H9 (cell line): ENCODE measurements around the gene CHDH. TPM values are rescaled to one million over a fixed set of nuclear protein-coding genes. Genes with fewer than 3 reads are reported as not detected.

Source experiments
- DNase-seq: peaks from one replicate; pipeline ENCODE4 v3.0.0-alpha.2; 2017
- H2AFZ ChIP-seq: one replicate; pipeline ENCODE4 v1.6.1; 2013; ENCODE audit warnings: mild to moderate bottlenecking, low read length, control low read depth, moderate library complexity
- H2AK5ac ChIP-seq: 2 replicates; pipeline ENCODE4 v1.6.1; 2013; ENCODE audit warnings: low read length, control low read depth, mixed read lengths; ENCODE audit not compliant: insufficient read length
- H2BK120ac ChIP-seq: one replicate; pipeline ENCODE4 v1.6.1; 2013; ENCODE audit warnings: low read depth, mild to moderate bottlenecking, low read length, control low read depth, inconsistent platforms; ENCODE audit not compliant: poor library complexity, severe bottlenecking
- H2BK12ac ChIP-seq: 2 replicates; pipeline ENCODE4 v1.6.1; 2013; ENCODE audit warnings: low read length, control low read depth, mixed read lengths, low read depth; ENCODE audit not compliant: insufficient read length
- H2BK15ac ChIP-seq: 2 replicates; pipeline ENCODE4 v1.6.1; 2013; ENCODE audit warnings: low read depth, low read length, control low read depth
- H2BK20ac ChIP-seq: one replicate; pipeline ENCODE4 v1.6.1; 2013; ENCODE audit warnings: low read depth, mild to moderate bottlenecking, low read length, control low read depth, inconsistent platforms; ENCODE audit not compliant: poor library complexity, severe bottlenecking
- H2BK5ac ChIP-seq: 2 replicates; pipeline ENCODE4 v1.6.1; 2013; ENCODE audit warnings: low read length, control low read depth, mixed read lengths; ENCODE audit not compliant: insufficient read length
- H3K14ac ChIP-seq: 2 replicates; pipeline ENCODE4 v1.6.1; 2013; ENCODE audit warnings: low read length, control low read depth; ENCODE audit not compliant: insufficient read depth
- H3K18ac ChIP-seq: 2 replicates; pipeline ENCODE4 v1.6.1; 2013; ENCODE audit warnings: low read depth, mild to moderate bottlenecking, mixed read lengths, low read length, control low read depth; ENCODE audit not compliant: insufficient read length
- H3K23ac ChIP-seq: 2 replicates; pipeline ENCODE4 v1.6.1; 2013; ENCODE audit warnings: low read length, control low read depth, mixed read lengths, low read depth; ENCODE audit not compliant: insufficient read length
- H3K23me2 ChIP-seq: 2 replicates; pipeline ENCODE4 v1.6.1; 2013; ENCODE audit warnings: low read depth, mild to moderate bottlenecking, mixed read lengths, low read length, control low read depth; ENCODE audit not compliant: insufficient read length, poor library complexity, severe bottlenecking
- H3K27ac ChIP-seq: 2 replicates; pipeline ENCODE4 v1.5.1; 2013; ENCODE audit warnings: low read length, control low read depth, mixed read lengths, low read depth; ENCODE audit not compliant: insufficient read length
- H3K27me3 ChIP-seq: 2 replicates; pipeline ENCODE4 v1.6.1; 2013; ENCODE audit warnings: low read length, control low read depth, inconsistent platforms; ENCODE audit not compliant: insufficient read depth
- H3K4ac ChIP-seq: 2 replicates; pipeline ENCODE4 v1.6.1; 2013; ENCODE audit warnings: low read depth, mild to moderate bottlenecking, control low read depth, inconsistent platforms, low read length, moderate library complexity
- H3K4me1 ChIP-seq: 2 replicates; pipeline ENCODE4 v1.6.1; 2013; ENCODE audit warnings: low read length, control low read depth, inconsistent platforms; ENCODE audit not compliant: insufficient read depth
- H3K4me2 ChIP-seq: 2 replicates; pipeline ENCODE4 v1.6.1; 2013; ENCODE audit warnings: low read length, control low read depth, mixed read lengths; ENCODE audit not compliant: insufficient read length, insufficient read depth
- H3K56ac ChIP-seq: 2 replicates; pipeline ENCODE4 v1.6.1; 2013; ENCODE audit warnings: low read depth, mild to moderate bottlenecking, mixed read lengths, low read length, control low read depth; ENCODE audit not compliant: insufficient read length
- H3K79me1 ChIP-seq: 2 replicates; pipeline ENCODE4 v1.6.1; 2013; ENCODE audit warnings: low read depth, mild to moderate bottlenecking, moderate library complexity, low read length, control low read depth, inconsistent platforms; ENCODE audit not compliant: insufficient read depth, poor library complexity, severe bottlenecking
- H3K79me2 ChIP-seq: 2 replicates; pipeline ENCODE4 v1.6.1; 2013; ENCODE audit warnings: low read length, control low read depth, inconsistent platforms; ENCODE audit not compliant: insufficient read depth
- H3K9ac ChIP-seq: 2 replicates; pipeline ENCODE4 v1.6.1; 2013; ENCODE audit warnings: low read length, control low read depth, mixed read lengths; ENCODE audit not compliant: insufficient read length; ENCODE audit errors: extremely low read depth
- H3K9me3 ChIP-seq: one replicate; pipeline ENCODE4 v1.6.1; 2013; ENCODE audit warnings: low read depth, low read length, inconsistent platforms; ENCODE audit not compliant: control insufficient read depth
- H3T11ph ChIP-seq: one replicate; pipeline ENCODE4 v1.6.1; 2013; ENCODE audit warnings: mild to moderate bottlenecking, low read length, control low read depth, inconsistent platforms
- H4K20me1 ChIP-seq: one replicate; pipeline ENCODE4 v1.6.1; 2013; ENCODE audit not compliant: control insufficient read depth, insufficient read length, insufficient read depth
- H4K5ac ChIP-seq: 2 replicates; pipeline ENCODE4 v1.6.1; 2013; ENCODE audit warnings: low read depth, mild to moderate bottlenecking, mixed read lengths, low read length, control low read depth; ENCODE audit not compliant: insufficient read length
- H4K8ac ChIP-seq: replicated peaks from 2 replicates; pipeline ENCODE4 v1.6.1; 2013; ENCODE audit warnings: low read length, control low read depth, mixed read lengths, low read depth; ENCODE audit not compliant: insufficient read length
- H4K91ac ChIP-seq: 2 replicates; pipeline ENCODE4 v1.6.1; 2013; ENCODE audit warnings: low read depth, mild to moderate bottlenecking, moderate library complexity, mixed read lengths, low read length, control low read depth; ENCODE audit not compliant: insufficient read length
- H3K27ac Mint-ChIP-seq, 3 experiments: 2 replicates in 2 of 3; 3 replicates in 1 of 3; pipeline ENCODE4 v1.8.0; 2020 to 2021; ENCODE audit warnings: mixed read lengths in 3 of 3, mild to moderate bottlenecking in 1 of 3, moderate library complexity in 1 of 3
- H3K27me3 Mint-ChIP-seq: 2 replicates; pipeline ENCODE4 v1.8.0; 2021; ENCODE audit warnings: low read depth, mild to moderate bottlenecking, moderate library complexity, mixed read lengths
- H3K36me3 Mint-ChIP-seq, 3 experiments: 2 replicates in 2 of 3; 3 replicates in 1 of 3; pipeline ENCODE4 v1.8.0; 2020 to 2021; ENCODE audit warnings: low read depth in 3 of 3, mixed read lengths in 3 of 3; ENCODE audit not compliant: insufficient read depth in 1 of 3
- H3K4me1 Mint-ChIP-seq, 2 experiments: 2 replicates each; pipeline ENCODE4 v1.8.0; 2020; ENCODE audit warnings: mixed read lengths in 2 of 2
- H3K4me3 Mint-ChIP-seq, 2 experiments: 2 replicates in 1 of 2; 3 replicates in 1 of 2; pipeline ENCODE4 v1.8.0; 2020 to 2021; ENCODE audit warnings: mild to moderate bottlenecking in 2 of 2, mixed read lengths in 2 of 2, moderate library complexity in 1 of 2
- H3K9me3 Mint-ChIP-seq, 2 experiments: 2 replicates in 1 of 2; 3 replicates in 1 of 2; pipeline ENCODE4 v1.8.0; 2020; ENCODE audit warnings: mild to moderate bottlenecking in 2 of 2, mixed read lengths in 2 of 2, moderate library complexity in 1 of 2
- WGBS: extraction: QIAGEN DNeasy Blood & Tissue Kit; methylation state at CpG from one replicate; pipeline ENCODE4 v1.1.7; 2013; ENCODE audit warnings: missing lambda C conversion rate, low lambda C conversion rate, mixed read lengths; ENCODE audit not compliant: insufficient read length; ENCODE audit errors: extremely low coverage; 5-methylcytosine and 5-hydroxymethylcytosine counted together
- total RNA-seq: library from RNA; stranded (reverse); gene quantifications from 2 replicates; pipeline ENCODE4 v1.2.1, GENCODE V29; 2021
- TF ChIP-seq, protein P1 (sequence below): fragments of 200-600 bp; sonication (generic); conservative IDR thresholded peaks from 3 replicates; pipeline ENCODE4 v1.8.0; 2021; ENCODE audit warnings: antibody characterized with exemption, mild to moderate bottlenecking

CHDH gene
- total RNA-seq, 1 experiment from 2014 or later: 11.0 TPM

DNA sequence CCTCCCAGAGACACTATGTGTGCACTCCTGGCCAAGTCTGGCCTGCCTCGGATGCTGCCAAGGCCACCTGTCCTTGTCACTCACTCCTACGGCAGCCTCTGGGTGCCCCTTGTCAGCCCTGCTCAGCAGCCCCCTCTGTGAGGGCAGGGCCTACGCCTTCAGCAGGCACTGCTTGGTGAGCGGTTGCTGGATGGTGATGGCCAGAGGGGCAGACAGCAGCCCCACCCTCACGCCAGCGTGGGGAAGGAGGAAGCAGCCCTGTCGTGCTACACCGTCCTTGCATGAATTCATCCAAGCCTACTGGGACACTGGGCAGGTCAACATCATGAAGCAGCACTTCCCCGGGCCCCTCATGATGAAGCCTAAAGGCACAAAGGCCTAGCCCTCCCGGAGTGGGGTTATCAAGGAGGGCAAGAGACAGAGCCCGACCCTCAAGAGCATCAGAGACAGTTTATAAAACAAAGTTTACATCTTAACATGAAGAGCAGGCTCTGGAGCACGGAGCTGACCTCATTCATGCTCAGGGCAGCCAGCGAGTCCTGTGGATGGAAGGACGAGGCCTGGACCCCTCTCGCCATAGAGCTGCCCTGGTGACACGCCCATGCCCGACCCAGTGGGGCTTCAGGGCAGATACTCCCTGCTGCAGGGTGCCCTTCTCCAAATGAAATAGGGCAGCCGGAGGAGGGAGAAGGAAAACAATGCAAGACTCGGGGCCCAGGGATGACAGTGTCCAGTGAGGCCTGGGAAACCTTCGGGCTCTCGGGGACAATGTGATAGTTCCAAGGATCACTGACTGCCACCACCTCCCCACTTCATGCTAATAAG, 25.3 kb downstream of the CHDH start:
- Histone ChIP-seq H3K9me3 (no peaks in the 10 kb centered on the region), H4K5ac (no peak overlapping the region), H2BK12ac (no peak overlapping the region), H2AK5ac (no peak overlapping the region), H2AFZ (no peak overlapping the region), H2BK15ac (no peak overlapping the region), H2BK5ac (no peak overlapping the region), H3K79me2 (no peaks in the 10 kb centered on the region), H3T11ph (no peak overlapping the region), H3K18ac (no peak overlapping the region), H2BK120ac (no peak overlapping the region), H4K8ac (no peak overlapping the region), H3K14ac (no peak overlapping the region), H3K4ac (no peak overlapping the region), H4K91ac (no peak overlapping the region), H3K23me2 (no peaks in the 10 kb centered on the region), H3K56ac (no peak overlapping the region), H3K79me1 (no peaks in the 10 kb centered on the region), H4K20me1 (no peaks in the 10 kb centered on the region), H3K27me3 (no peaks in the 10 kb centered on the region), H3K23ac (no peak overlapping the region), H3K9ac (no peak overlapping the region), H3K4me2 (no peak overlapping the region), H3K4me1 (no peaks in the 10 kb centered on the region), H3K27ac (no peak overlapping the region), H2BK20ac (no peak overlapping the region)
- TF ChIP-seq, protein P1, sequence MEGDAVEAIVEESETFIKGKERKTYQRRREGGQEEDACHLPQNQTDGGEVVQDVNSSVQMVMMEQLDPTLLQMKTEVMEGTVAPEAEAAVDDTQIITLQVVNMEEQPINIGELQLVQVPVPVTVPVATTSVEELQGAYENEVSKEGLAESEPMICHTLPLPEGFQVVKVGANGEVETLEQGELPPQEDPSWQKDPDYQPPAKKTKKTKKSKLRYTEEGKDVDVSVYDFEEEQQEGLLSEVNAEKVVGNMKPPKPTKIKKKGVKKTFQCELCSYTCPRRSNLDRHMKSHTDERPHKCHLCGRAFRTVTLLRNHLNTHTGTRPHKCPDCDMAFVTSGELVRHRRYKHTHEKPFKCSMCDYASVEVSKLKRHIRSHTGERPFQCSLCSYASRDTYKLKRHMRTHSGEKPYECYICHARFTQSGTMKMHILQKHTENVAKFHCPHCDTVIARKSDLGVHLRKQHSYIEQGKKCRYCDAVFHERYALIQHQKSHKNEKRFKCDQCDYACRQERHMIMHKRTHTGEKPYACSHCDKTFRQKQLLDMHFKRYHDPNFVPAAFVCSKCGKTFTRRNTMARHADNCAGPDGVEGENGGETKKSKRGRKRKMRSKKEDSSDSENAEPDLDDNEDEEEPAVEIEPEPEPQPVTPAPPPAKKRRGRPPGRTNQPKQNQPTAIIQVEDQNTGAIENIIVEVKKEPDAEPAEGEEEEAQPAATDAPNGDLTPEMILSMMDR: no peak
- Mint-ChIP-seq H3K4me3 (no peak overlapping the region), H3K27me3 (no peaks in the 10 kb centered on the region), H3K36me3 (peaks cover 0 to 25% (median 18%) of the 10 kb centered on the region in 3 experiments; a peak in 6 of 7 replicates), H3K9me3 (no peaks in the 10 kb centered on the region), H3K4me1 (peaks cover 0 to 10% of the 10 kb centered on the region in 2 experiments; a peak in 2 of 4 replicates), H3K27ac (no peak overlapping the region; a peak in 1 of 7 replicates)
- no peak for DNase-seq
- no CpG with 5 or more reads among the region's 21 CpGs for WGBS
